Limb (tissue), 2 donors: ENCODE results near the gene YIPF7.

Source experiments
- DNase-seq, 2 donors: peaks; one replicate each; pipeline ENCODE4 v3.0.0-alpha.2; 2016; ENCODE audit errors: extremely low spot score in 2 of 2

Gene YIPF7

GRCh38 chr4:44651425-44651824 lies at the start of gene YIPF7:
Gene YIPF7 (minus strand): TSS chr4:44651625. CDS start chr4:44650100, 1,525 bp downstream.
- no peak for DNase-seq

- DNase-seq, result no peak
Observed at GRCh38 chr4:44701037-44701436, 49.6 kb upstream of the YIPF7 start.

GRCh38 chr4:44700427-44700826 lies 49.0 kb upstream of the YIPF7 start:
- DNase-seq, result no peak

GRCh38 chr4:44684648-44685047 lies 33.2 kb upstream of the YIPF7 start:
- DNase-seq, result no peak

GRCh38 chr4:44679060-44679459 lies 27.6 kb upstream of the YIPF7 start:
- no peak for DNase-seq

GRCh38 chr4:44678094-44679041 lies 26.9 kb upstream of the YIPF7 start, which contains the start of gene GUF1:
Gene GUF1 (plus strand): TSS chr4:44678420. CDS start chr4:44678623, 203 bp downstream.
- DNase-seq, result peak; percentile 92 to 93

- no peak for DNase-seq
Observed at GRCh38 chr4:44675366-44675765, 23.9 kb upstream of the YIPF7 start.

GRCh38 chr4:44674471-44674870 lies 23.0 kb upstream of the YIPF7 start:
- DNase-seq, result no peak

- no peak for DNase-seq
Observed at GRCh38 chr4:44671636-44672035, 20.2 kb upstream of the YIPF7 start.

- DNase-seq, result no peak
Observed at GRCh38 chr4:44670506-44671199, 19.2 kb upstream of the YIPF7 start.

- no peak for DNase-seq
Observed at GRCh38 chr4:44668526-44668925, 17.1 kb upstream of the YIPF7 start.

- no peak for DNase-seq
Observed at GRCh38 chr4:44663539-44664263, 12.3 kb upstream of the YIPF7 start.

GRCh38 chr4:44662623-44663005 lies 11.2 kb upstream of the YIPF7 start:
- no peak for DNase-seq

GRCh38 chr4:44661940-44662622 lies 10.7 kb upstream of the YIPF7 start:
- no peak for DNase-seq

- DNase-seq, result no peak
Observed at GRCh38 chr4:44660396-44660795, 9.0 kb upstream of the YIPF7 start.

- DNase-seq, result no peak
Observed at GRCh38 chr4:44652002-44652401, 577 bp upstream of the YIPF7 start.

GRCh38 chr4:44646151-44646550 lies 5.3 kb downstream of the YIPF7 start:
- no peak for DNase-seq

GRCh38 chr4:44638091-44638490 lies 13.3 kb downstream of the YIPF7 start:
- DNase-seq, result no peak

GRCh38 chr4:44632733-44633132 lies 18.7 kb downstream of the YIPF7 start:
- no peak for DNase-seq

GRCh38 chr4:44632089-44632488 lies 19.3 kb downstream of the YIPF7 start:
- DNase-seq, result peak in 1 of 2 donors; percentile 6

- DNase-seq, result peak; percentile 41 to 44
Observed at GRCh38 chr4:44629280-44629866, 22.1 kb downstream of the YIPF7 start.
